ENCODE data around the gene EFNA4.

Gene EFNA4

DNA sequence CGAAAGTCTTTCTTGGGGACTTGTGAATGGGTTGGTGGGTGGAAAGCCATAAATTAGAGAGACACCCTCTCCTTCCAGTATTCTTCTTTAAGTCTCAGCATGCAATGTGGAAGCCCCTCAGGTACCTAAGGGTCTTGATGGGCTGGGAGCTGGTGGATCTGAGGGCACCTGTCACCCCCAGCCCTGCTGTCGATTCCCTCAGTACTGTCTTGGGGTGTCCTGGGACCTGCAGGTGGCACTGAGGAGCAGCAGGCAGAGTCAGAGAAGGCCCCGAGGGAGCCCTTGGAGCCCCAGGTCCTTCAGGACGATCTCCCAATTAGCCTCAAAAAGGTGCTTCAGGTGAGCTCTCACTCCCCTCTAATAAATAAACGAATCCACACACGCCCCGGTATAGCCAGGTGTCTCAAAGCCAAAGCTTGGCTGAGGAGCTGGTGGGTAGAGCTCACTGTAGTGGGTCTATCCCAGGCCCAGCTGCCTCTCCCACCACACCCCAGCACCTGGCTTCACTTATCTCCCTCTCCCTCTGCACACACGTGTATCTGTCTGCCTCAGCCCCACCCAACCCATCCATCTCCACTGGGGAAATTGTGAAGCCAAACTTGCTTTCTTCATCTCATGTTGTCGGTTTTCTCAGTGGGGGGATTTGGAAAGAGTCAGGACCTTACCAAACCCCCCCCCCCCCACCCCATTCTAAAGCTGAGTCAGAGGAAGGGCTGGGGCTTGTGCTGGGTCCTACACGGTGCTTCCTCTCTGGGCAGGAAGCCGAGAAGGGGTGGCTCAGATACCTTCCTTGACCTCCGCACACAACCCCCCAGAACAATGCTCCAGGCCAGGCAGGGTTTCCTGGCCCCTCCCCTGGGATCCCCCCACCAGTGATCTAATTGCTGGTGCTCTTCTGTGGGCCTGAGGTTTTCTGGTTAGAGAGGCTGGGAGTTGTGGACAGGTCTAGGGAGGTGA, 10.8 kb upstream of the EFNA4 start:
- no peak for DNase-seq

DNA sequence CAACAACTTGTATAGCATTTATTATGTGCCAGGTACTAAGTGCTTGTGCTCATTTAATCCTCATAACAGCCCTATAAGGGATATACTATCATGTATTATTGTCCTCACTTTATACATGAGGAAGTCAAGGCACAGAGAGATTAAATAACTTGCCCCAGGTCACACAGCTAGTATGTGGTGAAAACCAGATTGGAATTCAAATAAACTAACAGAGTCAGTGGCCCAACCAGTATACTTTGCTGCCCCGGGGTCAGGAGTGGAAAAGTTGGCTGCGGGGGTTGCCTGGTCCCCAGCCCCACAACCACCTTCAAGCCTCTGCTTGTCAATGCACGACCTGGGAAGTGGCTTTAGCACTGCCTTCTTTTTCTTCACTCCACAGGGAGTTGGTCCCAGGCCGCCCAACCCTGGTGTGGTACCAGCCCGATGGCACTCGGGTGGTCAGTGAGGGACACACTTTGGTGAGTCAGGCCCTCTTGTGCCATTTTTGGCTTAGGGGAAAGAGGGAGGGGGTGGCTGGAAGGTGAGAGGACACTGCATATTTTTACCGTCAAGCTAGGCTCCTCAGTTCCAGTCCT, 9.9 kb upstream of the EFNA4 start:
- no peak for DNase-seq

DNA sequence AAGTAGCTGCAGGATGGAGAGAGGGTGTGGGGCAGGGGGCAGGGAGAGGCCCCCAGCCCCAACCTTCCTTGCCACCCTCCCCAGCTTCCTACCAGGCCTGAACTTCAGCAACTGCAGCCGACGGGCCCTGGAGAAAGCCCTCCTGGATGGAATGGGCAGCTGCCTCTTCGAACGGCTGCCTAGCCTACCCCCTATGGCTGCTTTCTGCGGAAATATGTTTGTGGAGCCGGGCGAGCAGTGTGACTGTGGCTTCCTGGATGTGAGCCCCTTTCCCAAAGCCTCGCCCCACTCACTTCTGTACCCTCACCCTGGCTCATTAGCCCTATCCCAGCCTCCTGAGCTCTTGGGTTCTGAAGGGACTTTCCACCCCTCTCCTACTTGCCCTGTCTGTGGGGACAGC, 6.4 kb upstream of the EFNA4 start:
- no peak for DNase-seq

DNA sequence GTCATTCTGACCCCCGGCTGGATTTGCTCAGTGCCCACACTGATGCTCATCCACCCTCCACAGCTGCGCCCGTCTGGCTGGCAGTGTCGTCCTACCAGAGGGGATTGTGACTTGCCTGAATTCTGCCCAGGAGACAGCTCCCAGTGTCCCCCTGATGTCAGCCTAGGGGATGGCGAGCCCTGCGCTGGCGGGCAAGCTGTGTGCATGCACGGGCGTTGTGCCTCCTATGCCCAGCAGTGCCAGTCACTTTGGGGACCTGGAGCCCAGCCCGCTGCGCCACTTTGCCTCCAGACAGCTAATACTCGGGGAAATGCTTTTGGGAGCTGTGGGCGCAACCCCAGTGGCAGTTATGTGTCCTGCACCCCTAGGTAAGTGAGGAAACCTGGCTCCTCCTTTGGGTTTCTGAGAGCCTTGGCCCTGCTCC, 5.7 kb upstream of the EFNA4 start:
- DNase-seq = no peak

DNA sequence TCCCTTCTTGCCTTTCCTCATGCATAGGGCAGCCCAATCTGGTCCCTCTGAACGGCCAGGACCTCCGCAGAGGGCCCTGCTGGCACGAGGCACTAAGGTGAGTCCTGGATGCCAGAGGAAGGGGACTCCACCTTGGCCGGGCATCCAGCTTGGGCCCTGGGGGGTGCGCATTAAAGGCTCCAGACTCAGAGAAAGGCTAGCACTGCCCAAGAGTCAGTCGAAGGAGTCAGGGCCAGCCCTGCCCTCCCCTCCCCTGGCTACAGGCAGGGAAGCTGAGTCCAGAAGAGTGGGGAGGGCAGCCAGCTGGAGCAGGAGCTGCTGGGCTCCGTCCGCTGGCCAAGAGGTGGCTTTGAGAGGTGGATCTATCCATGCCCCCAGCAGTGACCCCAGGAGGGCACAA, 2.8 kb upstream of the EFNA4 start:
- DNase-seq = no peak

DNA sequence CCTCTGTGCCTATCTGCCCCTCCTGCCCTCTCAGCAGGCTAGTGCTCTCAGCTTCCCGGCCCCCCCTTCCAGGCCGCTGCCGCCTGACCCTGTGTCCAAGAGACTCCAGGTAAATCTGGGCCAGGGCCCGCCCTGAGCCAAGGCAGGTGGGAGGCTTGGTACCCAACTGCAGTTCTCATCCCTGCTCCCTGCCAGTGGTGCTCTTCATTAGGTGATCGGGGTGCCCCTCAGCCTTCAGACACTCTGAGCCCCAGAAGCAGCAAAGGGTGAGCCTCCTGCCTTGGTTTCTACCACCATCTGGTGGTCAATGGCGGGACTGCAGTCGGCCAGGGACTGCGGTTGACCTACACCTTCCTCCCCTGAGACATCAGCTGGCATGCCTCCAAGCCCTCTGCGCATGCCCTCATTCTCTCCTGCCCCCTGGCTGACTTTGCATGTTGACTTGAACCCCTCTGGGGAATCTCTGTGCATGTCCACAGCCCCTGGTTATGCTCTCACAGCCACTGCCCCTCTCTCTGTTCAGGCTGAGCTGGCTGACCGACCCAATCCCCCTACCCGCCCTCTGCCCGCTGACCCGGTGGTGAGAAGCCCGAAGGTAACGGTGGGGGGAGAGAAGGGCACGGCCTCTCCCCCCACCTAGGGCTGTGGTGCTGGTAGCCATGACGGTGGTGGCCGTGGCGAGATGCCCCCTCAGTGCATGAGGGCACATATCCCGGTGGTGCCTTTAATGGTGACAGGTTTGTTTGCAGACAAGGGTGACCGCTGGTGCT, 2.0 kb upstream of the EFNA4 start:
- no peak for DNase-seq

DNA sequence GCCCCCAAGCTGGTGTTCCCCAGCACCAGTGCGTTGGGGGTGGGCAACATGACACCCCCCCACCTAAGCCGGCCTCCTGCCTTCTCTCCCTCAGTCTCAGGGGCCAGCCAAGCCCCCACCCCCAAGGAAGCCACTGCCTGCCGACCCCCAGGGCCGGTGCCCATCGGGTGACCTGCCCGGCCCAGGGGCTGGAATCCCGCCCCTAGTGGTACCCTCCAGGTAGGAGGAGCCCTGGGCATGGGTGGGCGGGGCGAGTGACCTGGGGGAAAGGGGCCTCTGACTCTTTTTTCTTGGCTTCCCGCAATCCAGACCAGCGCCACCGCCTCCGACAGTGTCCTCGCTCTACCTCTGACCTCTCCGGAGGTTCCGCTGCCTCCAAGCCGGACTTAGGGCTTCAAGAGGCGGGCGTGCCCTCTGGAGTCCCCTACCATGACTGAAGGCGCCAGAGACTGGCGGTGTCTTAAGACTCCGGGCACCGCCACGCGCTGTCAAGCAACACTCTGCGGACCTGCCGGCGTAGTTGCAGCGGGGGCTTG, 1.3 kb upstream of the EFNA4 start:
- DNase-seq = no peak

DNA sequence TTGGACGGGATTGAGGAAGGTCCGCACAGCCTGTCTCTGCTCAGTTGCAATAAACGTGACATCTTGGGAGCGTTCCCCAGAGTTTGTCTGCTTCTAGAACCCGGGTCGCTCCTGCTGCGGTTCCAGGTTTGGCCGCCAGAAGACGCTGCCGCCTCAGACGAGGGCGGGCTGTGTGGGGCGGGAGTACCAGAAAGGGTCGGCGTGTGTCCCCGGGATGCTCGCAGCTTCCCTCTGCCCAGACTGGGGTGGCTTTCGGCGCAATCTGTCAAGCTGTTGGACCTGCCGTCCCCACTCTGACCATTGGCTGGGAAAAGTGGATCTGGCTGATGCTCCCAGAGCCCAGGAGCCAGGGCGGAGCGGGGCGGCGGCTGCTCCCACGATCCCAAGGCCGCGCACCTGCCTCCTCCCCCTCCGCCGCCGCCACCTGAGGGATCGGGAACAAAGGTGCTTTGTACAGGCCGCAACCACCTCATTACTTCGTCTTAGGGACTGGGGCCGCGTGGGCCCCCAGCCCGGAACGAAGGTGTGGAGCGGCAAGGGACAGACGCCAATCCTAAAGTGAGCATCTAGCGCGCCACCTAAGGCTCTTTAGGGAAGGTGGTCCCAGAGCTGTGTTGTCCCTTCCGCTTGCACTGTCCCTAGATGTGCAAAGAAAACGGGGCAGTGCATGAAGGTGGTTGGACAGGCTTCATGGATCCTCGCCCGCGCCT, 683 bp upstream of the EFNA4 start:
- DNase-seq = no peak

DNA sequence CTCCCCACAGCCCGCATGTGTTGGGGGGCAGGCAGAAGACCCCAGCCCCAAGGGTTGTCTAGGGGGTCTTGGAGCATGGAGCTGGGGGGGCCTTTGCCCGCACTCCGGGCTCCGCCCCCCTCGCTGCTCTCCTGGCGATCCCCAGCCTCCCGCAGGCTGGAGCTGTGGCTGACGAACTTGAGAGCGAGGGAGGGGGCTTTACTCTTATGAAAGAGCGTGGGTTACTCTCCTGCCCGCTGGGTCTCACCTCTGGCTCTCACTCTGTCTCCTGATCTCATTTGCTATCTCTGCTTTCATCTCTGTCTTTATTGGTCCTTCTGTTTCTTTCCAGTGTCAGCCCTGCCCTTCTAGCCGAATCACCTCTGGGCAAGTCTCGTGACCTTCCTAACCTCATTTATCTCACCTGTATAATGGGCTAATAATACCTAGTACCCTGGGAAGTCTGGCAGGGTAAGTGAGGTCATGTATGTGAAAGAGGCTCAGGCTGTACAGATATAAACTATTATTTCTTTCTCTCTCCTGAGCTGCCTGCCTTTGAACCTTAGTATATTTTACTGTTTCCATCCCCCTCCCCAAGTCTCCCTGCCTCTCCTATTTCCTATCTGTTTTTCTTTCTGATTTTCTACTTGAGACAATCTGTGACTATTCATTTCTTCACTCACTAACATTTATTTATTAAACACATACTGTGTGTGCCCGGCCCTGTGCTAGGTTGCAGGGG, 731 bp downstream of the EFNA4 start:
- no peak for DNase-seq

DNA sequence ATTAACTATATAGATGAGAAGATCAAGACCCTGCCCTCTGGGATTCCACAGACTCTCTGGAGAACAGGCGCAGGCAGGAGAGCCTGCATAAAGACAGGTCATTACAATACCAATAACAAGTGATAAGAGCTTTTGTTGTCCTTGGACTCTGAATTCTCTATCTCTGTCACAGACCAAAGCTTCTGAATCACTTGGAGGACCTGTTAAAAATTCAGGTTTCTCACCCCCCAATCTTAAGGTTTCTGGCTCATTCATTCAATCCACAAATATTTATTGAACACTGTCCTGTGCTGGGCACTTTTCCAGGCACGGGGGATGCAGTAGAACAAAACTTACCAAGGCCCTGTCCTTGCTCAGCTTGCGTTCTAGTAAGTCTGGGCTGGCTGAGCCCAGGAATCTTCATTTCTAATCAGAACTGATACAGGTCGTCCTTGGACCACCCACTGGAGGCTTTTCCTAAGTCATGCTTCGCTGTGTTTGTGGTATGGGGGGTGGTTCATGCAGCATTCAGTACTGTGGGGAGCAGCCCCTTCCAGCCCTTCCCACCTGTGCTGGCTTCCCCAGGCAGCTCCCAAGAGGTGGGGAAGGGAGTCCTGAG, 1.4 kb downstream of the EFNA4 start:
- no peak for DNase-seq

DNA sequence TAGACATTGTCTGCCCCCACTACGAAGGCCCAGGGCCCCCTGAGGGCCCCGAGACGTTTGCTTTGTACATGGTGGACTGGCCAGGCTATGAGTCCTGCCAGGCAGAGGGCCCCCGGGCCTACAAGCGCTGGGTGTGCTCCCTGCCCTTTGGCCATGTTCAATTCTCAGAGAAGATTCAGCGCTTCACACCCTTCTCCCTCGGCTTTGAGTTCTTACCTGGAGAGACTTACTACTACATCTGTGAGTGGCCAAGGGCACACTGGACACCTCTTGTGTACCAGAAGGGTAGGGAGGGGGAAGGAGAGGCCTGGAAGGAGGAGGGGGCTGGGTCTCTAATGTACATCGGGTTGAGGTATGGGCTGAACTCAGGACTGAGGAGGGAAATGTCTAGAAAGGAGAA, 3.2 kb downstream of the EFNA4 start:
- DNase-seq = no peak

DNA sequence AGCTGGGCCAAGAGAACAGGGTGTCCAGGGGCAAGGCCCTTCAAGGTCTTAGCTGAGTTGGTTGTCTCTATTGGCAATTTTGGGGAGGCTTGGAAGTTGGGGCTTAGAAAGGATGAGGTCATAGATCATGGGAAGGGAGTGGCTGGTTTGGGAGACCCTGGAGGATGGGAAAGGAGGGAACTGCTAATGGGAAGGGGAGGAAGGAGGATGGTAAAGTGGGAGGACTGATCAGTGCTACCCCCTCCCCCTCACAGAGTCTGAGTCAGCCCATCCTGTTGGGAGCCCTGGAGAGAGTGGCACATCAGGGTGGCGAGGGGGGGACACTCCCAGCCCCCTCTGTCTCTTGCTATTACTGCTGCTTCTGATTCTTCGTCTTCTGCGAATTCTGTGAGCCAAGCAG, 5.1 kb downstream of the EFNA4 start:
- no peak for DNase-seq

DNA sequence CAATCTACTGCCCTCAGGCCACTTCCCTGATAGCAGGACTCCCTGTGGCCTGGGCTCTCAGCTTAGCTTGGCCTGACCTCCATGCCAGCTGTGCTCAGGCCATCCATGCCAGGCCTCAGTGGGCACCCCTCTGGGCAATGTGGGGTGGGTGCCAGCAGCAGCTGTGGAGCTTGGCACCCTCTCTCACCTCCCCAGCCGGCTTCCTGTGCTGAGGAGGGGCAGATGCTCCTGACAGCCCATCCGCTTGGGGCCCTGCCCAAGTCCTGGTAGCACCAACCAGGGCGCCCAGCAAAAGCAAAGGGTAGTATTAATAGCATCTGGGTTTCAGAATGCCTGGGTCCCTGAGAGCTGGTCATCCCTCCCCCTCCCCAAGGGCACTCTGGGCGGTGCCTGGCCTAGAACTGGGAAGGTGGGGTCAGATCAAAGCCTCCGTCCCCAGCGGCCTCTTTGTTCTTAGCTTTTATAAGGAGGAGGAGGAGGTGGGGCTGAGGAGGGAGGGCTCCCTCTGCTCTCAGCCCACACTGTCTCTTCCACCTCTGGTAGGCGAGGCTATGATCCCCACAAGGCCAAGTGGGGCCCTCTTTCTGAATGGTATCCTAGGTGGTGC, 6.1 kb downstream of the EFNA4 start:
- DNase-seq = no peak

DNA sequence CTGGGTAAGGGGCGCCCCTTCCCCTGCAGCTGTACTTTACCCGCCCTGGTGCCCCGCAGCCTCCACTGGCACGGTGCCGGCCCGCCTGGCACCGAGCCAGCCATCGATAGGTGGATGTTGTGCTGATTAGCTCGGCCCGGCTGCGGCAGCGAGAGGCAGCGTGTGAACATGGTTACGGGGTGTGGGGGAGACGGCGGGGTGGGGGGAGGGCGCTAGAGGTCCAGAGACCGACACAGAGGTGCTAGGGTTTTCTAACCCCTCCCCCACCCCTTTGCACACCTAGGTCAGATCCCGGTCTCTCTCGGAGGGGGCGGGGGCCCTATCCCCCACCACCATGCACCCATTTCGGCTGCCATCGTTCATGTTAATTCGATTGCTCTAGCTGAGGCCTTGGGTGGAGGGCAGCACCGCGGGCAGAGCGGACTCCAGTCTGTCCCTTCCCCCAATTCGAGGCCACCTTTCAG, 6.7 kb downstream of the EFNA4 start:
- DNase-seq = no peak

DNA sequence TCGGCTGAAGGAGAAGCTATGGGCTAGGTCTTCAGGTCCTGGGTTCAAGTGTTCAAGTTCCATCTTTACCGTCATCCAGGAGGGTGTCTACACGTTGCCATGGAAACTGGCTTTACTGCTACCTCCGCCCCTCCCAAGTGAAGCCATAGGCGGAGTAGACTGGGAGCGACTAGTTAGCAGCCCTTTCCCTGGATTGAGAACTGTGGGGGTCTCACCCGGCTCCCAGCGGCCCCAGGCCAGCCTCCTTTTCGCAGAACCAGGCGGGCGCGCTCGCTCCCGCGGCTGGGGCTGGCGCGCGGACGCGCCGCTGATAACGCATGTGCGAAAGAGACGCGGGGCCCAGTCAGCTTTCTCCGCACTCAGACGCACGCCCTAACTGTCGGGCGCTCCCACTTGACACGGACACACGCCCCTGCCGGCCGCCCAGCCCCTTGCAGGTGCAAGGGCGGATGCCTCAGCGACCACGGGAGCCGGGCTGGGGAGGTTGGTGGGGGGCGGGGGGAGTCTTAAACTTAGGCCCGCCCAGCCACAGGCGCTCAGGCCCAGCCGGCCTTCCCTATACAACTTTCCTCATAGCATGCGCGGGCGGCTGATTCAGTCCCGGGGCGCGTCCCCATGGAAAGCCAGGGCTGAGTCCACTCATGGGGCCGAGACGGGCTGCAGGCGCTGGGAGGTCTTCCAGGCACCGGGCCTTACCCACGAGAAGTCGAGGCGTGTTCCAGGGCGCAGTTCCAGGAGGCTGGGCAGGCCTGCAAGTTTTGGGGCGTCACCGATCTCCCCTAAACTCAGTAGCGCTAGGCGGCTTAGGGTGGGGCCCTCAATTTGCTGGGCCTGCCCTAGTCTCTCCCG, 7.4 kb downstream of the EFNA4 start:
- DNase-seq = no peak

DNA sequence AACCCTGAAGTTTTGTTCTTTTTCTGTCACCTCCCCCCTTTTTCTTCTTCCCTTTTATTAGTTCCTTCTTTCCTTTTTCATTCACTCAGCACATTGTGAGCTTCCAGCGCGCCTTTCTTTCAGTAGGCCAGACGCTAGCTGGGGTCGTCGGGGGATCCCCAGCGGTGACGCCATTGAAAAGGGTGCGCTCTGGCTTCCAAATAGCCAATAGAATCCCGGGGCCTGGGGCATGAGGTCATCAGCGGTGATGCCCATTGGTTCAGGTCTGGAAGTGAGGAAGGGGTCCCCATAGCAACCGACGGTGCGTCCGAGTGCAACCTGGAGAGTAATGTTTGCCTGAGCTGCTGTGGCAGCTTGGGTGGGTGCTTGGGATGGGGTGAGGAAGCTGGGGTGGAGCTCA, 8.2 kb downstream of the EFNA4 start:
- DNase-seq = no peak

DNA sequence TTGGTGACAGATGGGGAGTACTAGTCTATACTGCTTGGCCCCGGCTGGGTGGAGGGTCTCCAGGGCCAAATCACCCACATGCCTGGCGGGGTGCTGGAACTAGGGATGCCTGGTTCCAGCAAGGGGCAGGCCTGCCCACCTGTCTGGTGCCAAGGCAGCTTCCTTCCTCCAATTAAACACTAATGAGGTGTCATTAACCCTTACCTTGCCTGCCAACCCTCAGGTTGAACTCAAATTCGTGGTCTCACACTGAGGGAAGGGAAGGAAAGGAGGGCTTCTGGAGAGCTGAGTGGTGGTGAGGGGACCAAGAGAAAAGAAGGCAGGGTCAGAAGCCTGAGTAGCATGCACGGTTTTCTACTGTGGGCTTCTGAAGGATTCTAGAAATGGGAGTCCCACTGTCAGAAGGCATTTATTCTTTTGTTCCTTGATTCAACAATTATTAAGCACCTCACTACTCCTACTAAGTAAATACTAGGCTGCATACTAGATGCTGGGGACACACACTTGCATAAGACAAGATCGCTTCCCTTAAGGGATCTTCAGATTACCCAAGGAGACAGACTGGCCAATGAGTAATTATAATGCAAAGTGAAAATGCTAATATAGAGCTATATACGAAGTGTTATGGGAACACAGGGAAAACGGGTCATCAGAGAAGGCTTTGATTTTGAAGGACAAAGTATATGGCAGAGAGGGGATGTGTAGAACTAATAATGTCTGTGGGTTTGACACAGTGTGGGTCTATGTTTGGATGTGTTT, 9.2 kb downstream of the EFNA4 start:
- DNase-seq = no peak

DNA sequence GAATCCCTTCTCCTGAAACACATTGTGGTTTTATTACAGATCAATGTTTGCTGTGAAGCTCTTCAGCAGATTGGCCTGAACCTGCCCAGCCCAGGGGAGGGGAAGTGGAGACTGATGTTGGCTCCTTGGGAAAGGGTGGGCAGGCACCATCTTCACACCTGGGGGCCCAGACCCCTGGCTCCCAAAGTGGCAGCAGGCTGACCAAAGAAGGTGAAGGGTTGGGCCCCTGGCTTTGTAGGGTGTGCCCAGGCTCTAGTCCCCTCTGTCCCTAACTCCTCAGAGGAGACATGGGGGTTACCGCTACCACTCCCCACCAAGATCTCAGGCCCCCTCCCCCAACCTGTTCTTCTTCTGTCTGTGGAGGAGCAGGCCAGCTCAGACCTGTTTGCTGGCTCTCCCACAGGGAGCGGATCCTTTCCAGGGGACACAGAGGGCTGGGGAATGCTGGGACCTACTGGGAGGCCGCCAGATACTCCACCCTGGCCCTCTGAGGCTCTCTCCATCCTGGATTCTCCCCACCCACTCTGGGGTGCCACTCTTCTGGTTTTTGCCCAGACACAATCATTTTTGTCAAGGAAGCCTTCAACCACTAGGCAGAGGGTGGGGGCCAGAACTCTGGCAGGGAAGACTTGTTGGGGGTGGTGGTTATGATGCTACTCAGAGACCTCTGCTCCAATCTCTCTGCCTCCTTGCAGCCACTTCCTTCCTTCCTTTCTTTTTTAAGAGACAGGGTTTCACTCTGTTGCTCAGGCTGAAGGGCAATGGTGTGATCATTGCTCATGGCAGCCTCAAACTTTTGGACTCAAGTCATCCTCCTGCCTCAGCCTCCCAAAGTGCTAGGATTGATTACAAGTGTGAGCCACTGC, 10.1 kb downstream of the EFNA4 start:
- no peak for DNase-seq

All from cortex of kidney (tissue), 1 donor.